Activated effector memory CD4-positive, alpha-beta T cell treated with Interleukin-2 at 50 U/mL for 16 hours (primary cell): ENCODE data around the gene FGF14.

ENCODE experiments used
- DNase-seq: peaks from one replicate; pipeline ENCODE4 v3.0.0-alpha.2; 2020

Gene FGF14

GRCh38 chr13:101833671-101834070, 568.2 kb downstream of the FGF14 start:
- no peak for DNase-seq

- DNase-seq: no peak
Observed at GRCh38 chr13:101830035-101830434, 571.8 kb downstream of the FGF14 start.

- no peak for DNase-seq
Observed at GRCh38 chr13:101829484-101829883, 572.4 kb downstream of the FGF14 start.

- no peak for DNase-seq
Observed at GRCh38 chr13:101828119-101828518, 573.7 kb downstream of the FGF14 start.

GRCh38 chr13:101817898-101818297, 584.0 kb downstream of the FGF14 start:
- DNase-seq: no peak

- no peak for DNase-seq
Observed at GRCh38 chr13:101811881-101812280, 590.0 kb downstream of the FGF14 start.

- DNase-seq: no peak
Observed at GRCh38 chr13:101811284-101811839, 590.5 kb downstream of the FGF14 start.

- no peak for DNase-seq
Observed at GRCh38 chr13:101799196-101799595, 602.7 kb downstream of the FGF14 start.

- no peak for DNase-seq
Observed at GRCh38 chr13:101798437-101798836, 603.4 kb downstream of the FGF14 start.

- no peak for DNase-seq
Observed at GRCh38 chr13:101795460-101795859, 606.4 kb downstream of the FGF14 start.

- no peak for DNase-seq
Observed at GRCh38 chr13:101795025-101795424, 606.8 kb downstream of the FGF14 start.

GRCh38 chr13:101792189-101792588, 609.7 kb downstream of the FGF14 start:
- no peak for DNase-seq

GRCh38 chr13:101785858-101786257, 616.0 kb downstream of the FGF14 start:
- DNase-seq: no peak

GRCh38 chr13:101784313-101784712, 617.5 kb downstream of the FGF14 start:
- DNase-seq: no peak

GRCh38 chr13:101783554-101783953, 618.3 kb downstream of the FGF14 start:
- DNase-seq: no peak

GRCh38 chr13:101780211-101780610, 621.6 kb downstream of the FGF14 start:
- no peak for DNase-seq

- no peak for DNase-seq
Observed at GRCh38 chr13:101779147-101779546, 622.7 kb downstream of the FGF14 start.

GRCh38 chr13:101775267-101775666, 626.6 kb downstream of the FGF14 start:
- no peak for DNase-seq

- no peak for DNase-seq
Observed at GRCh38 chr13:101774393-101774792, 627.5 kb downstream of the FGF14 start.

GRCh38 chr13:101773062-101773461, 628.8 kb downstream of the FGF14 start:
- no peak for DNase-seq

- no peak for DNase-seq
Observed at GRCh38 chr13:101767131-101767530, 634.7 kb downstream of the FGF14 start.

GRCh38 chr13:101763191-101763590, 638.7 kb downstream of the FGF14 start:
- DNase-seq: no peak

- DNase-seq: no peak
Observed at GRCh38 chr13:101757446-101758039, 644.3 kb downstream of the FGF14 start.

- no peak for DNase-seq
Observed at GRCh38 chr13:101755228-101755887, 646.5 kb downstream of the FGF14 start.

GRCh38 chr13:101752432-101752831, 649.4 kb downstream of the FGF14 start:
- no peak for DNase-seq
